ENCODE measurements around the gene CA12. TPM values are rescaled to one million over a fixed set of nuclear protein-coding genes. Genes with fewer than 3 reads are reported as not detected.

Gene CA12
- total and polyA plus RNA-seq, 9 of the 15 experiments (the other 6 are each of a cell fraction or from before 2014, with no cell fraction given) = 0.01 to 0.78 (median 0.15) TPM; not detected in 1

DNA sequence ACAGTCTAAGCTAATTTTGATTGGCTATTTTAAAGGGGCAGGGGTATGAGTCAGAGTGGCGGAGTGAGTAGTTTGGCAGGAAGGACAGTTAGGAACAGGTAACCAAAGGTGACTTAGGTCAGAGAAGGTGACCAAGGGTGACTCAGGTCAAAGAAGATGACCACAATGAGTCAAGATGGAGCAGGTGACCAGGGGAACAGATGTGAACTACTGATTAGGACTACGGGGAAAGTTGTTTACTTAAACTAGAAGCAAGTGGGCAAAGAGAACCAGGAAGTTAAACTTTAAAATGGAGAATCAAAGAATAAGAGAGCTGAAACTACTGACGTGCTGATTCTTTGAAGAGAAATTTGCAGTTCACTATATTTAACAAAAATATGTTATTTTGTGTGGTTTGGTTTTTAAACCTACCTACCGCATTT lies 14.1 kb upstream of the CA12 start (continued):
- TF ChIP-seq, protein P1, sequence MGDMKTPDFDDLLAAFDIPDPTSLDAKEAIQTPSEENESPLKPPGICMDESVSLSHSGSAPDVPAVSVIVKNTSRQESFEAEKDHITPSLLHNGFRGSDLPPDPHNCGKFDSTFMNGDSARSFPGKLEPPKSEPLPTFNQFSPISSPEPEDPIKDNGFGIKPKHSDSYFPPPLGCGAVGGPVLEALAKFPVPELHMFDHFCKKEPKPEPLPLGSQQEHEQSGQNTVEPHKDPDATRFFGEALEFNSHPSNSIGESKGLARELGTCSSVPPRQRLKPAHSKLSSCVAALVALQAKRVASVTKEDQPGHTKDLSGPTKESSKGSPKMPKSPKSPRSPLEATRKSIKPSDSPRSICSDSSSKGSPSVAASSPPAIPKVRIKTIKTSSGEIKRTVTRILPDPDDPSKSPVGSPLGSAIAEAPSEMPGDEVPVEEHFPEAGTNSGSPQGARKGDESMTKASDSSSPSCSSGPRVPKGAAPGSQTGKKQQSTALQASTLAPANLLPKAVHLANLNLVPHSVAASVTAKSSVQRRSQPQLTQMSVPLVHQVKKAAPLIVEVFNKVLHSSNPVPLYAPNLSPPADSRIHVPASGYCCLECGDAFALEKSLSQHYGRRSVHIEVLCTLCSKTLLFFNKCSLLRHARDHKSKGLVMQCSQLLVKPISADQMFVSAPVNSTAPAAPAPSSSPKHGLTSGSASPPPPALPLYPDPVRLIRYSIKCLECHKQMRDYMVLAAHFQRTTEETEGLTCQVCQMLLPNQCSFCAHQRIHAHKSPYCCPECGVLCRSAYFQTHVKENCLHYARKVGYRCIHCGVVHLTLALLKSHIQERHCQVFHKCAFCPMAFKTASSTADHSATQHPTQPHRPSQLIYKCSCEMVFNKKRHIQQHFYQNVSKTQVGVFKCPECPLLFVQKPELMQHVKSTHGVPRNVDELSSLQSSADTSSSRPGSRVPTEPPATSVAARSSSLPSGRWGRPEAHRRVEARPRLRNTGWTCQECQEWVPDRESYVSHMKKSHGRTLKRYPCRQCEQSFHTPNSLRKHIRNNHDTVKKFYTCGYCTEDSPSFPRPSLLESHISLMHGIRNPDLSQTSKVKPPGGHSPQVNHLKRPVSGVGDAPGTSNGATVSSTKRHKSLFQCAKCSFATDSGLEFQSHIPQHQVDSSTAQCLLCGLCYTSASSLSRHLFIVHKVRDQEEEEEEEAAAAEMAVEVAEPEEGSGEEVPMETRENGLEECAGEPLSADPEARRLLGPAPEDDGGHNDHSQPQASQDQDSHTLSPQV (IDR thresholded peaks at IDR 0.05) = peak; percentile 32
- no peak for TF ChIP-seq ELF2 (CRISPR knock-in tag; IDR thresholded peaks at IDR 0.05)
- no peak for TF ChIP-seq XRCC3 (IDR thresholded peaks at IDR 0.05)
- TF ChIP-seq, protein P2, sequence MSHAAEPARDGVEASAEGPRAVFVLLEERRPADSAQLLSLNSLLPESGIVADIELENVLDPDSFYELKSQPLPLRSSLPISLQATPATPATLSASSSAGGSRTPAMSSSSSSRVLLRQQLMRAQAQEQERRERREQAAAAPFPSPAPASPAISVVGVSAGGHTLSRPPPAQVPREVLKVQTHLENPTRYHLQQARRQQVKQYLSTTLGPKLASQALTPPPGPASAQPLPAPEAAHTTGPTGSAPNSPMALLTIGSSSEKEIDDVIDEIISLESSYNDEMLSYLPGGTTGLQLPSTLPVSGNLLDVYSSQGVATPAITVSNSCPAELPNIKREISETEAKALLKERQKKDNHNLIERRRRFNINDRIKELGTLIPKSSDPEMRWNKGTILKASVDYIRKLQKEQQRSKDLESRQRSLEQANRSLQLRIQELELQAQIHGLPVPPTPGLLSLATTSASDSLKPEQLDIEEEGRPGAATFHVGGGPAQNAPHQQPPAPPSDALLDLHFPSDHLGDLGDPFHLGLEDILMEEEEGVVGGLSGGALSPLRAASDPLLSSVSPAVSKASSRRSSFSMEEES (CRISPR knock-in tag; IDR thresholded peaks at IDR 0.05) = no peak
- no peak for TF ChIP-seq ARHGAP35 (IDR thresholded peaks at IDR 0.05; ENCODE audit: partially characterized antibody)
- TF ChIP-seq, protein P3, sequence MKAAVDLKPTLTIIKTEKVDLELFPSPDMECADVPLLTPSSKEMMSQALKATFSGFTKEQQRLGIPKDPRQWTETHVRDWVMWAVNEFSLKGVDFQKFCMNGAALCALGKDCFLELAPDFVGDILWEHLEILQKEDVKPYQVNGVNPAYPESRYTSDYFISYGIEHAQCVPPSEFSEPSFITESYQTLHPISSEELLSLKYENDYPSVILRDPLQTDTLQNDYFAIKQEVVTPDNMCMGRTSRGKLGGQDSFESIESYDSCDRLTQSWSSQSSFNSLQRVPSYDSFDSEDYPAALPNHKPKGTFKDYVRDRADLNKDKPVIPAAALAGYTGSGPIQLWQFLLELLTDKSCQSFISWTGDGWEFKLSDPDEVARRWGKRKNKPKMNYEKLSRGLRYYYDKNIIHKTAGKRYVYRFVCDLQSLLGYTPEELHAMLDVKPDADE (conservative IDR thresholded peaks at IDR 0.05; ENCODE audit: control insufficient read depth, low read depth, low read length) = no peak
- no peak for TF ChIP-seq NCOA6 (IDR thresholded peaks at IDR 0.05)
- peak; percentile 72 to 78 for TF ChIP-seq TRIM24 (IDR thresholded peaks at IDR 0.05)
- no peak for TF ChIP-seq ARID2 (IDR thresholded peaks at IDR 0.05)
- no peak for TF ChIP-seq HDAC8 (tag; IDR thresholded peaks at IDR 0.05)
- TF ChIP-seq ZNF507 (tag; conservative IDR thresholded peaks at IDR 0.05) = no peak
- no peak for TF ChIP-seq SIN3B (IDR thresholded peaks at IDR 0.05; ENCODE audit: low read depth)
- TF ChIP-seq ELF1 (tag; IDR thresholded peaks at IDR 0.05) = 0 out of 2 replicates have a peak, but pooled peaks have one; percentile 68
- TF ChIP-seq PTTG1 (tag; IDR thresholded peaks at IDR 0.05; ENCODE audit: low read depth) = no peak
- no peak for TF ChIP-seq SMAD2 (IDR thresholded peaks at IDR 0.05; ENCODE audit: low read depth, low read length)
- TF ChIP-seq, protein P4, sequence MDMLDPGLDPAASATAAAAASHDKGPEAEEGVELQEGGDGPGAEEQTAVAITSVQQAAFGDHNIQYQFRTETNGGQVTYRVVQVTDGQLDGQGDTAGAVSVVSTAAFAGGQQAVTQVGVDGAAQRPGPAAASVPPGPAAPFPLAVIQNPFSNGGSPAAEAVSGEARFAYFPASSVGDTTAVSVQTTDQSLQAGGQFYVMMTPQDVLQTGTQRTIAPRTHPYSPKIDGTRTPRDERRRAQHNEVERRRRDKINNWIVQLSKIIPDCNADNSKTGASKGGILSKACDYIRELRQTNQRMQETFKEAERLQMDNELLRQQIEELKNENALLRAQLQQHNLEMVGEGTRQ (CRISPR knock-in tag; IDR thresholded peaks at IDR 0.05) = no peak; the same call in 1 of the 2 replicates
- TF ChIP-seq KLF1 (tag; IDR thresholded peaks at IDR 0.05) = no peak
- TF ChIP-seq SMARCE1 (IDR thresholded peaks at IDR 0.05) = peak; percentile 98
- no peak for TF ChIP-seq HNRNPL (IDR thresholded peaks at IDR 0.05; ENCODE audit: low read depth, low read length)
- no peak for TF ChIP-seq BRD4 (IDR thresholded peaks at IDR 0.05)
- TF ChIP-seq ELF4 (CRISPR knock-in tag; IDR thresholded peaks at IDR 0.05) = peak; percentile 42; the same call in 1 of the 2 replicates
- peak; percentile 94 for TF ChIP-seq JUND (IDR thresholded peaks at IDR 0.05; ENCODE audit: borderline replicate concordance, low read depth, low read length)
- TF ChIP-seq JUND (tag; IDR thresholded peaks at IDR 0.05; ENCODE audit: borderline replicate concordance, low read depth, low read length) = peak; percentile 92; the same call in 2 of the 3 replicates
